GM19463 (cell line): Measurements from ENCODE around the gene SMARCC1.
A peak's percentile ranks its signal among the peaks of the same experiment; 100 is the strongest.
"Not testable (repeated sequence)": the region's sequence is repeated elsewhere in the genome, so short reads cannot be mapped to it uniquely, and the experiment has no call there.

ENCODE experiments used
- ATAC-seq: cut with Tn5 transposase; IDR thresholded peaks from one replicate; pipeline ENCODE4 v1.9.1; 2021; ENCODE audit warnings: mild to moderate bottlenecking, moderate library complexity; ENCODE audit not compliant: unreplicated experiment

SMARCC1 gene

GRCh38 chr3:47781685-47782445 is at the start of gene SMARCC1:
Gene SMARCC1, minus strand, starts transcription at chr3:47781893. Its CDS starts 96 bp downstream, at chr3:47781797.
- peak; percentile 78 for ATAC-seq

GRCh38 chr3:47829482-47829881 is 47.8 kb upstream of the SMARCC1 start:
- not testable (repeated sequence) for ATAC-seq

- no peak for ATAC-seq
Measured at GRCh38 chr3:47825590-47825989, 43.9 kb upstream of the SMARCC1 start.

GRCh38 chr3:47824541-47825473 is 43.1 kb upstream of the SMARCC1 start:
- peak; percentile 96 for ATAC-seq

- no peak for ATAC-seq
Measured at GRCh38 chr3:47817609-47818008, 35.9 kb upstream of the SMARCC1 start.

GRCh38 chr3:47813551-47814177 is 32.0 kb upstream of the SMARCC1 start:
- ATAC-seq, result no peak

GRCh38 chr3:47804577-47804976 is 22.9 kb upstream of the SMARCC1 start:
- no peak for ATAC-seq

GRCh38 chr3:47803480-47804025 is 21.9 kb upstream of the SMARCC1 start:
- ATAC-seq, result no peak

- peak; percentile 90 for ATAC-seq
Measured at GRCh38 chr3:47802734-47803479, 21.2 kb upstream of the SMARCC1 start, which contains the start of gene DHX30. Gene DHX30, plus strand, starts transcription at chr3:47803138. Its CDS starts 7,546 bp downstream, at chr3:47810684.

- ATAC-seq, result no peak
Measured at GRCh38 chr3:47799733-47800132, 18.0 kb upstream of the SMARCC1 start.

GRCh38 chr3:47794544-47794943 is 12.9 kb upstream of the SMARCC1 start:
- no peak for ATAC-seq

GRCh38 chr3:47792699-47793098 is 11.0 kb upstream of the SMARCC1 start:
- no peak for ATAC-seq

GRCh38 chr3:47791193-47791855 is 9.6 kb upstream of the SMARCC1 start:
- ATAC-seq, result no peak

- ATAC-seq, result no peak
Measured at GRCh38 chr3:47783673-47784072, 2.0 kb upstream of the SMARCC1 start.

GRCh38 chr3:47782446-47783308 is 984 bp upstream of the SMARCC1 start:
- no peak for ATAC-seq

GRCh38 chr3:47780741-47781684 is 680 bp downstream of the SMARCC1 start:
- peak; percentile 28 for ATAC-seq

GRCh38 chr3:47778746-47779145 is 2.9 kb downstream of the SMARCC1 start:
- no peak for ATAC-seq

GRCh38 chr3:47772788-47773187 is 8.9 kb downstream of the SMARCC1 start:
- no peak for ATAC-seq
